GM15510 (cell line): ENCODE measurements around the gene KLHL36.

Experiments
- POLR2A ChIP-seq: IDR thresholded peaks from 3 replicates; pipeline ENCODE4 v1.6.1; 2011; ENCODE audit warnings: borderline replicate concordance; ENCODE audit not compliant: insufficient read length; ENCODE audit errors: extremely low read depth

The KLHL36 gene

DNA sequence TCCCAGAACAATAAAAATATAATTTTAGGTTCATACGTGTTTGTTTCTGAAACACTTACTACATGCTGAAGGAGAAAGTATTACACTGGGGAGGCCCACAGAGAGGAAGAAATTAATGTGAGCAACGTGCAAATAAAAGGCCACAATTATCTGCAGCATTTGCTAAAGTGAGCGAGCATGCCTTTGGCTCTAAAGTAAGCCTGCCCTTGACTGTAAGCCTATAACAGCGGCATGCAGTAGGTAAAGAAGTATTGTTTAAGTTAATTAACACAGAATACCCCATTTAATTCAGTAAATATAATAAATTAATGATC lies 17.2 kb upstream of the KLHL36 start:
- no peak for TF ChIP-seq POLR2A

DNA sequence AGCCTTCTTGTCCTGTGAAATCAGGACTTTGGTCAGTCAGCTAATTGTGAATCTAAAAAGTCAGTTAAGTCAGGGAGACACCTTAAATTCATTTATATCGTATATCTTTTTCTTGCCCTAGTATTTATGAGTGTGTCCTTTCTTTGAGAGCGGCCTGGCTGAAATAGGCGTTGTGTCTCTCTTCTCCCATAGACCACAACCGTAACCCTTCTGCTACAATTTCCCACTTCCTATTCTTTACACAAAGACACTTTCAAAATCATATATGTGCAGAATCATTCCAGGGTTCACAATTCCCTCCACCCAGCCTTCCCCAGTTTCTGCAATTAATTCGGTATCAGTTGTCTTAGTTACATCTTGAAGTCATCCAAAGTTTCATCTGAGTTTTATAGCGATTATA lies 16.4 kb upstream of the KLHL36 start:
- no peak for TF ChIP-seq POLR2A

DNA sequence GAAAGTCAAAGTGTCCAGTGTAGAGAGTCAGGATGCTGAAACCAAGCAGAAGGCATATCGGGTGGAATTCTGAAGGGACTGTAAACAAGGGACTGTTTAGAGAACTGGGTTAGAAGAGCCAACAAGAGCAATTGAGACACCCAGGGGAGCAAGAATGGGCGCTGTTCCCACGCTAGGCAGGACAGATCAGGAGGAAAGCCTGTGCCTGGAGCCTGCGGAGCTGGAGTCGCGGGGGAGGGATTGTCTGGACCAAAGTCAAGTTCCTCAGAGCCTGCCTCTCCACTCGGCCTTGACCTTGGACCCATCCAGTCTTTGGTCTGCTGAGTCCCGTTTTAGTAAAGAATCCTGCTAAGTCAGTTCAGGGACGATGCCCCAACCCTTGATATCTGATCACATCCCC lies 14.7 kb upstream of the KLHL36 start:
- no peak for TF ChIP-seq POLR2A

DNA sequence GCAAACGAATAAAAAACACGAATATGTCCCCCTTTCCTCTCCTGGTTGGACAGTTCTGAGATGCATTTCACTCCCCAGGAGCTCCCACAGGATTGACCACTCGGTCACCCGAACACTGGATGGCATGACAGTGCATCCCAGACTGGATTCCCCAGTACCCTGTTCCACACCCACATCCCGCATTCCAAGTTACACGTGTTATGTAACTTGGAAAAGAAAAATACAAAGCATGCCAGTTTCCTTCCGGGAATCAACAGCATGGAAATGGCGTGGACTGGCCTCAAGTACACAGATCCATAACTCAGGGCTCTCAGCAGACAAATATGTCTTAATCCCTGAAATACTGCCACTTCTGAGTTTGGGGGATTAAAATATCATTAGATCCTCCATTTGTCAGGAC lies 12.6 kb upstream of the KLHL36 start:
- TF ChIP-seq POLR2A = no peak

DNA sequence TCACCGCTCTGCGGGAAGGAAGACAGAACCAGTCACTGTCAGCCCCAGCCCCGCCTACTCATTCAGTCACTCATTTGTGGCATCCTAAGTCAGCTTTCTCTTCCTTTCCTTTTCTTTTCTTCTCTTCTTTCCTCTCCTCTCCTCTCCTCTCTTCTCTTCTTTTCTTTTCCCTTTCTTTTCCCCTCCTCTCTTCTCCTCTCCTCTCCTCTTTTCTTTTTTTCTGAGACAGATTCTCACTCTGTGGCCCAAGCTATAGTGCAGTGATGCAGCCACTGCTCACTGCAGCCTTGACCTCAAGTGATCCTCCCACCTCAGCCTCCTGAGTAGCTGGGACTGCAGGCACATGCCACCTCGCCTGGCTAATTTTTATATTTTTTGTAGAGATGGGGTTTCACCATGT lies 10.6 kb upstream of the KLHL36 start:
- TF ChIP-seq POLR2A = no peak

DNA sequence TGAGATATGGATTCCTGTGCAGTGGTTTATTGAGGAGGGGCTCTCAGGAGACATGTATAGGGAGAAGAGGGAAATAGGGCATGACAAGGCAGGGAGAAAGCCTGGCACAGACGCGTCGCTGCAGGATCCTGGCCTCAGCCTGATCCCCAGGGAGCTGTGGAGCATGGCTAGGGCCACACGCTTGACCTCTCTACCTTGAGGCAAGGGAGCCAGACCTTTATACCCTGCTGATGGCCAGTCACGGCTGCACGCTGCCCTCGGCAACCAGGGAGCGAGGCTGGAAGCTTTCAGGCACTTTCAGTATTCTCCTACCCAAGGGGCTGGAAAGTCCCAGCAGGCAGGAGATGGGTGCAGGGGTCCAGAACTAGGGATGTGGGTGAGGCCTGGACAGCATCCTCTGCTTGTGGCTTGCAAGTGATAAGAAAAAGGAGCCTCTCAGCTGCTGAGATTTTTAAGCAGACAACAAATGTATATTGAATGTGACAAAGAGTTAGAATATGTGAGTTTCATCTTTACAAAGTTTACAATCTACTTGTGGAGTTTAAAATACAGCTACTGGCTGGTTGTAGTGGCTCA lies 10.0 kb upstream of the KLHL36 start:
- no peak for TF ChIP-seq POLR2A

DNA sequence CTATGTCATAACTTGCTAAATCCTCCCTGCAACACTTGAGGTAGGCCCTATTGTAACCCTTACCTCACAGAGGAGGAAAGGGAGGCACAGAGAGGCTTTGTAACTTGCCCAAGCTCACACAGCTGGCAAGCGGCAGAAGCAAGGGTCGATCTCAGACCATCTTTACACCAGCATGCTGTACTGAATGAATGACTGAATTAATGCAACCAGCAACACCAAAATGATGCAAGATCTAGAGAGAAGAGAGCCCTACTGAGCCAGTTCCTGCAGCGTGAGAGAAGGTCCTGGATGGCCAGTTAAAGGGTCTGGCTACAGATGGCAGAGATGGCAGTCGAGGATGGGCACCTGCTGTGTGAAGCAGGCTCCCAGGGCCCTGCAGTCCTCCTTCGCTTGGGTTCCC lies 8.2 kb upstream of the KLHL36 start:
- TF ChIP-seq POLR2A = no peak

DNA sequence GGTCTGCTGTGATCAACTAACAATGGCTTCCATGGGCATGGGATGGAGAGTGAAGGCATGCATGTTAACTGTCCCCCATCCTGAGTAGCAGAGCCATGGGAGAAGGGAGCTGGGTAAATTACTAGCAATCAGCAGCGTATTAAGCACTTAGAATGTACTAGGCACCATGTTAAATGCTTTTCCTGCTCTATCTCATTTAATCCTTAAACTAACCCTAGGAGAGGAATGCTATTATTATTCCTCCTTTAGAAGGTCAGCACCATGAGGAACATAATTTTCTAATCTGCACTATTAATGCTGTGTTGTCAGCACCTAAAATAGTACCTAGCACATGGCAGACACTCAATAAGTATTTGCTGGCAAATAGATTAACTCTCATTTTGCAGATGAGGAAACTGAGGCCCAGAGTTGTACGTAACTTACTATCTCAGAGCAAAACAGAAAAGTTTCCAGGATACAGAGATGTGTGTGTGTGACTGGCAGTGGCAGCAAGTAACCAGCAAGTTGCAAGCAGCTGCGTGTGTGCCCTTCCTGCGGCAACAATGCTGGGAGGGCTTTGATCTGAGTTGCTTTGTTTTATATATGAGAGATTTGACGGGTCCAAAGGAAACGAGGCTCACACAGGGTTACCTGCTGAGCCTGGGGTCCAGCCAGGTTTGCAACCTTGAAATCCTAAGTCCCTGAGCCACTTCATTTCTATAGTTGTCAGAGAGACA lies 6.5 kb upstream of the KLHL36 start:
- TF ChIP-seq POLR2A = no peak

DNA sequence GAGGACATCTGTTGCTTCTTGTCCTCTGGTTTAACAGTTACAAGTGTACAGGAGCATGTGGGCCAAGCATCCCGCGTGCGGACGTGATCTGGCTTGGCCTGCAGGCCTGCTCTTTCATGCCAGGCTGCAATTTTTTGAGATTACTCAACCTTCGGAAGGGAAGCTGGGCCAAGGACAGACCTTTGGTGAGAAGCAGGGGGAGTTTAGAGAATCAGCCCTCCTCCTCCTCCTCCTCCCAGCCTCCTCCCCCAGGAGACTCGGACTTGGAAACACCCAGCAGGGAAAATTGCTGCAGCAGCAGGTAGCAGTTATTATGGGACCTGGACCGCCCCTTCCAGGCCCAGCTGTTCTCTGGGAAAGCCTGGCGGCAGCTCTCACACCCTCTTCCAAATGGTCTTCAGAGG lies 5.1 kb upstream of the KLHL36 start:
- TF ChIP-seq POLR2A = no peak

DNA sequence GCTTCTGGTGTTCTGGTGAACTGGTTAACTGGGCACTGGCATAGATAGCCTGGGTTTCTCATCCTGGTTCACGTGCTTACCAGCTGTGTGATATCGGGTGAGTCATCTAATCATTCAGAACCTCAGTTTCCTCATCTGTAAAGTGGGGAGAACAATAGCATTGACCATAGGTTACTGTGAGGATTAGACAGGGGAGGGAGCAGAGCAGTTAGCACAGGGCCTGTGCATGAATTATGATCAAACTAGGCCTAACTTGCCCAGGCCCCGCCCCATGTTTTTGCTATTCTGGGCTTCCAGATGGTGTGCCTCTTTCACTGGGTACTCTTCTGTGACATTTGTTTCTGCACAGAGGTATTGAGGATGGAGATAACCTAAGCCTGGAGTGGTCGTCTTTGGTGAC lies 4.6 kb upstream of the KLHL36 start:
- no peak for TF ChIP-seq POLR2A

DNA sequence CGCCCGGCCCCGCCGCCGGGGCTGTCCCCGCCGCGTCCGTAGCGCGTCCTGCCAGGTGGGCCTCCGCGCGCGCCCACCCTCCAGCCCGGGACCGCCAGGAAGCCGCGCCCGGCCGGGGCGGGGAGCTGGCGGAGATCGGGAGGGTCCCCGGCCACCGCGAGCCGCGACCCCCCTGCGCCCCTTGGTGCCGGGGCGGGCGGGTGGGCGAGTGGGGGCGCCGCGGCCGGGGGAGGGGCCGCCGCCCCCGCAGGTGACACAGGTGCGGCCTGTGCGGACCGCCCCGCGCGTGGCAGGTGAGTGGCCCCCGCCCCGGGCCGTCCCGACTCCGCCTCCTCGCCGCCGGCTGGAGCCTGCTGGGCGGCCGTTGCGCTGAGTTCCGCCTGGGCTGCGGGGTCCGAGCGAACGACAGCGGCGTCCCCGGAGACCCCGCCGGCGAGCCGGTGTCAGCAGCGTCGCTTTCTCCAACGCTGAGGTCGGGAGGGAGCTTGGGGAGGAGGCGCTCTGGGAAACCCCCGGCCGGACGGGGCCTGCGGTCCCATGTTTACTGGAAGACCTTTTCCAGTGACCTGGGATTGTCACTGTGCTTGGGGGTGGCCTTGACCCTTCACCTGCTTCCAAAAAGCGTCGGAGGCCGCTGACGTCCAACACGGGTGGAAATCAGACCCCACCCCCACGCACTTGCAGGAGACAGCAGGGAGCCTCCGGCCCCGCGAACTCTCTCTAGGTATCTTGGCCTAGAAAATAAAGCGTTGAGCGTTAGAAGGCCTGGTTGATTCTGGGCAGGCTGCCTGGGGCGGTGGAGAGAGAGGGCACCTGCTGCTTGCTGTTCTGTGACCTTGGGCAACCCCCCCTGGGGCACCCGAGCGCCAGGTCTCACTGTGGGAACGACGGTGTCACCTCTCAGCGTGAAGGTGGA lies 542 bp downstream of the KLHL36 start:
- peak; percentile 26 for TF ChIP-seq POLR2A

DNA sequence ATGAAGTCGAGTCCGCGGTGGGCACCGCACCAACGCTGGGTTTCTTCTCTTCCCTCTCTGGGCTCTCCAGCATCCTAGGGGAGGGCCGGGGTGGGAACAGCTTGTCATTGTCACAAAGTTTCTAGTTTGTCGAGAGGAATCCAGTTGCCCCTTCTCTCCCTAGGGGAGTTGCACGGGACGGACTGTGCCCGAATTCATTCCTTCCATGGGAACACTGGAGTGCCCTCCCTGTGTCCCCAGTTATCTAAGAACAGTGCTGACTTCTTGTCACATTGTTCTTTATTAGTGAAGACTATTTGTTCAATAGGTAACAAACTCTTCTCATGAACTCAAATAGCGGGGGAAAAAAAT lies 1.2 kb downstream of the KLHL36 start:
- TF ChIP-seq POLR2A = no peak

DNA sequence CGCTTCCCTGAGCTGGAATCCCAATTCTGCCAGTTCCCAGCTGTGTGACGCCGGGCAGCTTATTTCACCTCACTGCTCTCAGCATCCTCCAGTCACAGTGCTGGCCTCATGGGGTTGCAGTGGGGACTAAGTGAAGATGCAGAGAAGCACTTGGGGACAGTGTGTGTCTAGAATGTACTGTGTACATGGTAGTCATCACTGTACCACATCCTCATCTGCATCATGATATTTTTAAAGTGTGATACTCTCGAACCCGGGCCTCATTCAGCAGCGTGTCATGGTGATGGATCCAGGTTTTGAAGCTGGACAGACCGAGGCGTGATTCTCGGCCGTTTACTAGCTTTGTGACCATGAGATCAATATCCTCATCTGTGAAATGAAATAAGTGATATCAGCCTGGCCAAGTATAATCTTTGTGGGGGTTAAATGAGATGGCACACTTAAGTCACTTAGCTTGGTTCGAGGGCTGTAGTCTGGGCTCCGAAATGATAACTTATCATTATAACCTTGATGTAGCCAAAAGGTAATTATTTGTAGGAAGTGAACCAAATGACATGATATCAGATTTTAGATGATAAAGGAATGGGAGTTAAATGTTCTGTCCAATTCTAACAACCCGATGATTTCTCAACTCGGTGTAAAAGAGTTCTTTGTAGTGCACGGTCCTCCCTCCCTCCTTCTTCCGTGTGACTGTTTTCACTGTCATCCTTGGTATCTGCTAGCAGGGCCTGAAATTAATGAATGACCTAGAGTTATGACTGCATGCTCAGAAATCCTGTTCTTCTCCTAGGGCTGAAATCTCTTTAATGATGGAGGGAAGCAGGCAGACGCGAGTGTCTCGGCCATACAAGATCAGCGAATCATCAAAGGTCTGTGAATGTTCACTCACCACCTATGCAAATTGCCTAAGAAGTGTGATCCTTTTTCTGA lies 2.0 kb downstream of the KLHL36 start:
- no peak for TF ChIP-seq POLR2A

DNA sequence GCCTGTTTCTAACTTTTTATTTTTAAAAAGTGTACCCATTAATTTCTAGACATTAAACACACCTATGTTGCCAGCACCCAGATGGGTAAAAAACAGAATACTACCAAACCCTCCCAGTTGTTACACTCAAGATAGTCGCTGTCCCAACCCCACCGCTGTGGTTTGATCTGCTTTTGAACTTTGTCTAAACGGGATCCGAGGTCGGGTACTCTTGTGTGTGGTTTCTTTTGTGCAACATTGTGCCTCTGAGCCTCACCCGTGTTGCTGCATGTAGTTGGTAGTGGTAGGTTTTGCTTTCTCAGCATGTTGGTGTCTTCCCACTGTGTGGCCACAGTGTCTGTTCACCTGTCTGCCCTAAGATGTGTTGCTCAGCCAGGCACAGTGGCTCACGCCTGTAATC lies 4.3 kb downstream of the KLHL36 start:
- TF ChIP-seq POLR2A = no peak

DNA sequence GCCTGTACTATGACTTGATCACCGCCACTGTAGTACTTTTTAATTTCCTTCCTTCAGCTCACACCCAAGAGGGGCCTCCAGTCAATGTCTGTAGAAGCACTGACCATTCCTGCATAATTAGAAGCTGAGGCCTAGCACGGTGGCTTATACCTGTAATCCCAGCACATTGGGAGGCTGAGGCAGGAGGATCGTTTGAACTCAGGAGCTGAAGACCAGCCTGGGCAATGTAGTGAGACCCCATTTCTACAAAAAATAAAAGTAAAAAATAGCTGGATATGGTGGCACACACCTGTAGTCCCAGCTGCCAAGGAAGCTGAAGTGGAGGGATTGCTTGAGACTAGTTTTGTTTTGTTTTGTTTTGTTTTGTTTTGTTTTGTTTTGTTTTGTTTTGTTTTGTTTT lies 5.9 kb downstream of the KLHL36 start:
- no peak for TF ChIP-seq POLR2A
